NCI-H128 (cell line): ENCODE data around the gene ACKR3.

Experiments used
- DNase-seq: peaks from one replicate; lab custom pipeline; 2025; ENCODE audit not compliant: unreplicated experiment; lab: John Stamatoyannopoulos, UW

The ACKR3 gene

DNA sequence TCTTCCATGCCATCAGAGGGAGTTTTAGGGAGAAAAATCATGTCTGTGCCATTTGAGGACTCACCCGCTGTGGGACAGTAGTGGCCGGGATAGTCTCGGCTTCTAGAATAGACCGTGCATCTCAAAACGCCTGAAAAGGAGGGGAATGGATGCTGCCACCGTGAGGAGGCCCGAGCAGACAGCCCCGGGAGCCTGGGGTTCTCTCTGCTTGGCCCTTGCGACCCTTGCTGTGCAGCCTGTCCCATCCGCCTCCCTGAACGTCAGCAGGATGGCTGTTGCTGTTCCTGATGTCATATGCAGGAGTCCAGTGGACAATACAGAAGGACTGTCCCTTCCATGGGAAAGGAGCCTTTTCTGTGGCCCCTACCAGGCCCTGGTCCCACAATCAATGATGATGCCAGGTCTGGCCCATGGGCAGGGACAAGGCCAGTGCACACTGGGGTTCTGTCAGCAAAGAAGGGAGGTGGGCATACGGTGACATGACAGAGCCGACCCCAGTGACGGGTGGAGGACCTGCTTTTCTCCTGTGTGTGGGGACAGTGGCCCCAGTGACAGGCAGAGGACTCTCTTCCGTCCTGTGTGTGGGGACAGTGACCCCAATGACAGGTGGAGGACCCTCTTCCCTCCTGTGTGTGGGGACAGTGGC, 58.8 kb downstream of the ACKR3 start:
- DNase-seq = no peak

- DNase-seq = no peak
Observed at GRCh38 chr2:236628981-236629605, 59.5 kb downstream of the ACKR3 start.

DNA sequence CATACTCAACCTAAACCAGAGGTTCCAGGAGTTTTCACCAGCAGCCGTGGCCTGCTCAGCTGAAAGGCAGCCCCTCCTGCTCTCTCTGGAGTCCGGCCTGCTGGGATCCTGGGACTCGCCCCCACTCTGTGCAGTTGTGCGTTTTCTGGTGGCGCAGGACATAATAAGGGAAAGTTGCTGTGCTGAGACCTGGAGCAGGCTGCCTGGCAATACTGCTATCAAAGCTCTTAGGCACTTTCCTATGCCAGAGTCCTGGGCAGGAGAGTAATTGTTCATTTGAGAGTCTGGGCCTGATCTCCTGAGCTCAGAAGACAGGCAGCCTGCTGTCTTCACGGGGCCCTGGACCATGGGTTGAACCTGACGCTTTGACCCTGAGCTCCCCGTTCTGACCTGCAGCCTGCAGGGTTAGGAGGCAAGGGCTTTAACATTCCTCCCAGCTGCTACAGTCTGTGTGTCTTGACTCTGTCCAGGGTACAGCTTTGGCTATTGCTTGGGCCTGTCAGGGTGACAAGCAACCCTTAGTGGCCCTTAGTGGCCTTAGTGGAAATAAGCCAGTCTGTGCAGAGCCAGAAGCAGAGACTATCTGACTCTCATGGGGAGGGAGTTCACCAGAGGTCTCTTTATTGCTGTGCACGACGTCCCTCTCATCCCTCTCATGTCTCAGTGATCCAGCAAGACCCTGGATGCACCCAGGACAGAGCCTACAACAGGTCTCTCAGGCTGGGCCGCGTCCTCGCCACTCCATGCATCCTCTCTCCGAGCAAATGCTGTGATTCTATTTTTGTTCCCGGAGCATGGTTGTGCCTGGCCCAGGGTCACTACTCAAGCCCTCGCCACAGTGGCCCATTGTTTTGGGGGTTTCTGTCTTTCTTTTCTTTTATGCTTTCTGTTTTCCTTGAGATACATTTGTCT, 60.6 kb downstream of the ACKR3 start:
- DNase-seq = no peak

GRCh38 chr2:236631281-236631855, 61.7 kb downstream of the ACKR3 start:
- no peak for DNase-seq

- DNase-seq = no peak
Observed at GRCh38 chr2:236631856-236632291, 62.2 kb downstream of the ACKR3 start.
